ENCODE results near the gene RTP1.
"Not testable (repeated sequence)": the region's sequence is repeated elsewhere in the genome, so short reads cannot be mapped to it uniquely, and the experiment has no call there.

RTP1 gene

DNA sequence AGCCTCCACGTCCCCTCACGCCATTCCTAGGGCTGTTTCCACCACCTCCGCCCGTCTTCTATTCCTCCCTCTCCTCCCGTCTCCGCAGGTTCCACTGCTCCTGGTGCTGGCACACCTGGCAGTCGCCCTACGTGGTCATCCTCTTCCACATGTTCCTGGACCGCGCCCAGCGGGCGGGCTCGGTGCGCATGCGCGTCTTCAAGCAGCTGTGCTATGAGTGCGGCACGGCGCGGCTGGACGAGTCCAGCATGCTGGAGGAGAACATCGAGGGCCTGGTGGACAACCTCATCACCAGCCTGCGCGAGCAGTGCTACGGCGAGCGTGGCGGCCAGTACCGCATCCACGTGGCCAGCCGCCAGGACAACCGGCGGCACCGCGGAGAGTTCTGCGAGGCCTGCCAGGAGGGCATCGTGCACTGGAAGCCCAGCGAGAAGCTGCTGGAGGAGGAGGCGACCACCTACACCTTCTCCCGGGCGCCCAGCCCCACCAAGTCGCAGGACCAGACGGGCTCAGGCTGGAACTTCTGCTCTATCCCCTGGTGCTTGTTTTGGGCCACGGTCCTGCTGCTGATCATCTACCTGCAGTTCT lies 2.3 kb downstream of the RTP1 start:
- DNase-seq, result not testable (repeated sequence)

DNA sequence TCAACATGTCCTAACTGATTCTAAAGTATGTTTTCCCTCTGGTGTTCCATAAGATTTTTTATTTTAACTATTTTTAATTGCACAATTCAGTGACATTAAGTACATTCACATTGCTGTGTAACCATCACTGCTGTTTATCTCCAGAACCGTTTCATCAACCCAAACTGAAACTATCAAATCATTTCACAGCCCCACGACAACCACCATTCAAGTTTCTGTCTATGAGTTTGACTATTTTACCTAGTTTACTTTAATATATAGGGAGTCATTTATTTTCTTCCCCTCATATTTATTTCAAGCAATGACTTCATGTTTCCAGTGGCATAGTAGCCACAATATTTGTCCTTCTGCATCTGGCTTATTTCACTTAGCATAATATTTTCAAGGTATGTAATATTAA lies 8.4 kb downstream of the RTP1 start:
- no peak for DNase-seq

DNA sequence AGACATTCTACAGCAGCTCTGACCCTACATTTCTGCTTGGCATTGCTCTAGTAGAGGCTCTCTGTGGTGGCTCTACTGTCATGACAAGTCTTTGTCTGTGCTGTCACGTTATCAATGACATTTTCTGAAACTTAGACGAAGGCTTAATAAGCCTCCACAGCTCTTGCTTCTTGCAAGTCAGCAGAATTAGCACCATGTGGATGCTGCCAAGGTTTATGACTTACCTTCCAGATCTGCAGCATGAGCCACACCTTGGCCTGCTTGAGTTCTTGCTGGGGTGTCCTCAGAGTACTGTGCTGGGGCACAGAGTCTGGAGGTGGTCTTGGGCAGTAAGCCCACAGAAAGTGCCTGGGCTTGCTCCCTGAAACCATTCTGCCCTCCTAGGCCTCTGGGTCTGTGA lies 9.8 kb downstream of the RTP1 start:
- no peak for DNase-seq

DNA sequence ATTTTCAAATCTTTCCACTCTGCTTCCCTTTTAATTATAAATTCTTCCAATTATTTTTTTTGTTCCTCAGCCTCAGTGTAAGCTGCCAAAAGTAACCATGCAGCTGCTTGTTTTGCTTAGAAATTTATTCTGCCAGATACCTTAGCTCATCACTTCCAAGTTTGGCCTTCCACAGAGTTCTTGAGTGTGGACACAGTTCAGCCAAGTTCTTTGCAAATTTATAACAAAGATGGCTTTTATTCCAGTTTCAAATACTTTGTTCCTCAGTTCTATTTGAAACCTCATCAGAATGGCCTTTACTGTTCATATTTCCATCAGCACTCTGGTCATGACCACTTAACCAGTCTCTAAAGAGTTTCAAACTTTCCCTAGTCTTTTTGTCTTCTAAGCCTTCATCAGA lies 10.3 kb downstream of the RTP1 start:
- DNase-seq, result no peak

DNA sequence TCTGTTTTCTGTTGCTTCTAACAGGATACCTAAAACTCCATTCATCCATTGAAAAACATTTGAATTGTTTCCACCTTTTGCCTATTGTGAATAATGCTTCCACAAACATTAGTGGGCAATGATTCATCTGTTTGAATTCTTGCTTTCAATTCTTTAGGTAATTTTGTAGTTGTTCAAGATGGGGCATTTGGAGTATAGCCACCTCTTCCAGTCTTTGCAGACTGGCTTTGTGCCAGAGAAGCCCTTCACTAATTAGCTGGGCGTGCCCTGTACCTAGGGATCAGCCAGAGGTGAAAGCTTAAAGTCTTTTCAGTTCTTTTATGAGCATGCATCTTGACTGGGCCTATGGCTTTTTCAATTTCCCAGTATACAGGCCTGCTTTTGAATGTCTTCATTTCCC lies 10.9 kb downstream of the RTP1 start:
- peak; percentile 23 for DNase-seq

DNA sequence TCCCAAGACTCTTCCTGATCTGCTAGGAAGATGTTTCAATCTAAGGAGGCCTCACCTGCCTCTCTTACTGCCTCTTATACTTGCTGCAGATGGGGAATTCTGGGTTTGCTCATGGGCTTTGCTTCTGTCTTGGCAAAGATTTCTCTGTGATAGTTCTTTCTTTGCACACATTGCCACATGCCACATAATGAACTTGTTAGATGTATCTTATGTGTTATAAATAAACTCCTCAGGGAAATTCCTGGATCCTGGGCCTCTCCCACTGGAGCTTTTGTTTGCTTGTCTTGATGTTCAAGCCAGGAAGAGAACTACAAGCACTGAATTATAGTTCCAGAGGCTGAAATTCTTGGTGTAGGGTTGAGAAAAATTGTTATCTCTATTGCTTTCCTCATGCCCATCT lies 12.2 kb downstream of the RTP1 start:
- DNase-seq, result no peak

DNA sequence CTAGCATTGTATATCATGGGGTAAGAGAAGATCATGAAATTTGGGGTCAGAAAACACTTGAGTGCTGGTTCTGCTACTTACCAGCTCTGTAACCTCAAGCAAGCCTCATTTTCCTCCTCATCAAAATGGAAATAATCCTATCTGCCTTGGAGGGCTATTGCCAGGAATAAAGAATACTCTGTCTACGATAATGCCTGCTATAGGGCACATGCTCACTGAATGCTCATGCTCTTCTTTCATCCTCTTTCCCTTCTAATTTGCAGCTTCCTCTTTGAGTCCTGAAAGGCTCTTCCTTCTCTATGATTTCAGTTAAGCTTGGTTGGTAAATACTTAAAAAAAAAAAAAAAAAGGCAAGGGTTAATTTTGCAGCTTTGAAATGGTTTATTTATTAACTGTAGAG lies 12.8 kb downstream of the RTP1 start:
- no peak for DNase-seq

DNA sequence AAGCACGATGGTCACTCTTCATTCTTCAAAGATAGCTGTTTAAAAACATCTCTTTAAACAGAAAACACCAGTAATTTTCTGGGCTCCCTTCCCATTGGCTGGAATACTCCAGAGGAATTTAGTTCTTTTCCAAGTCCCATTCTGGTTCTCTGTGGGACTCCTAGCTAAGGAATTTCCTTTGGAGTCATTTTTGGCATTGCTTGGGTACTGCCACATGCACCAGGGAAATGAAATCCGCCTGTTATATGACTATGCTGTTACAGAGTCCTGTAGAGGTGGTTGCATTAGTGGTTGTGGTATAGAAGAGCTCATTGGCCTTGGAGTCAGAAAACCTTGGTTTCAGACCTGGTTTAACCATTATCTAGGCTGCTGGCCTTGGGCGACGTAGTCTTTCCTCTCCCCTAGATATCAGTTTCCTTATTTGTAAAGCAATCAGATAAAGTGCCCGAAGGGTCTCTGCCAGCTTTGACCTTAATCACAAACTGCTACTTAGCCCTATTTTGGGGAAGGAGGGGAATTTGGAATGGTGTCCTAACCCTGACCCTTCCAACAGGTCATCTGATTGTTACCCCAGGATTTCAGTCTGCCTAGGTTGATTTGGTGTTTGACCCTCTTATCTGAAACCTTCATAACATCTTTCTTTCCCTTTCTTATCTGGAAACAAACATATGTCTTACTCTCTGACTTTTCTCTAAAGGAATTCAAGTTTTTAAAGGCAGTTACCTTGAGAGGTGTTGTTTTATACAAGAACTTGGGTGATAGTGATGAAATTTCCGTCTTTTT lies 13.4 kb downstream of the RTP1 start:
- no peak for DNase-seq

DNA sequence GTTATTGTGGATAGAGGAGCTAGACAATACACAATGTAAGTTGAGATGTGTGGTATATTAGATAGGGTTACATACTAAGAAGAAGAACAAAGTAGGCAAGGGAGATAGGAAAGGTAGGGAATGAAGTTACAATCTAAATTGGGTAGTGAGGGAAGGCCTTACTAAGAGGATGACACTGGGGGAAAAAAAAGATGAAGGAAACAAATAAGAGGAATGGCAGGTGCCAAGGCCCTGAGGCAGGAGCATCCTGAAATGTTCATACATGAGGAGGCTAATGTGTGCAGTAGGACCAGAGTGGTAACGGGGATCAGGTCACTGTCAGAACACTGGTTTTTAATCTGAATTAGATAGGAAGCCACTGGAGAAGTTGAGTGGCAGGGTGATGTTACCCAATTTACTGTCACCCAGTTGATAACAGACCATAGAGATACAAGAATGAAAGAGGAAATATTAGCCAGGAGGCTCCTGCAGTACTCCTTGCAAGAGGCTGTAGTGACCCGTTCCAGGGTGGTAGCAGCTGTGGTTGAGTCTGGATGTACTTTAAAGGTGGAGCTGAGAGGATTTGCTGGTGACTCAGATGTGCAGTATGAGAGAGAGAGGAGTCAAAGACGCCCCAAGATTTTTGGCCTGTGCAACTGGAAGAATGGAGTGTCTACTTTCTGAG lies 14.4 kb downstream of the RTP1 start:
- no peak for DNase-seq

DNA sequence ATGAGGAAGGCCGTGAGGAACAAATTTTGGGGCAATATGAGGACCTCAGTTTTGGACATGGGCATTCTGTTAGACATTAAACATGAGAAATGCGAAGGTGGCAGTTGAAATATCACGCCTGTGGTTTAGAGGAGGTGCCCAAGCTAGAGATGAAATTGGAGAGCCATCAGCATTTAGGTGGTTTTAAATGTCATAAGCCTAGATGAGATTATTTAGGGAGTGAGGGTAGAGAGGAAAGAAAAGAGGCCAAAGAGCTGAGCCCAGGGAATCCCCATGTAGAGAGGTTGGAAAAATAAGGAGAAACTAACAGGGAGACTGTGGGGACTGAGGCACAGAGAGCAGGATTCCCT lies 14.9 kb downstream of the RTP1 start:
- DNase-seq, result no peak

DNA sequence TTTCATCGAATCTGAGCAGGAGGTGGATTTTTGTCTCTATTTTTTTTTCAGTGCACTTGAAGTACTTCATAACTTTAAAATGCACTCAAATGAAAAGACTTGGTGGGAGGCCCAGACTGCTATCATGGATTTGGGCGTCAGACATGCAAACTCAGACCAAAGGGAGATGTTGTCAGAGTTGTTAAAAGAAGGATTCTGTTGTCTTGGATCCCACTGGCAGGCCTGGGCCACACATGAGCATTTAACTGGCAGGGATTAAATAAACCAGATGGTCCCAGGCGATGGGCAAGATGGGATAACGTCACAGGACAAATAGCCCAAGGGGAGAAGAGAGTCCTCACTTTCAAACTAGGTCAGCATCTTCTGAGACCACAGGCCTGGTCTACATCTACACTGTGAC lies 15.4 kb downstream of the RTP1 start:
- DNase-seq, result no peak

DNA sequence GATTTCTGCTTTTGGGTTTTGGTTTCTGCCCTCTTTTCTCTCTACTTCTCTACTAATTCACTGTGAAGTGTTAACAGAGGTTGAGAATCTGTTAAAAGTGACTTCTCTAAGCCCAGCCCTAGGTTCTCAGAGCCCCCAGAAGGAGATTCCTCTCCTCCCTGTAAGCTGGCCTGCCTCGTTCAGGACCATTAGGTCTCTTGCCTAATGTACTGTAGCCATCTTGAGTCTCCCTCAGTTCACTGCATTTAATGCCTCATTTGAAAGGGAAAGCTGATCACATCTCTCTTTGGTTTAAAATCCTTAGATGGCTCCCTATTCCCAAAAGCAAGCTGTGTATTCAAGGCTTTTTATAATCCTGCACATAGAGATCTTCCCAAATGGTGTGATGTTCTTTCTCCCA lies 16.3 kb downstream of the RTP1 start:
- no peak for DNase-seq

DNA sequence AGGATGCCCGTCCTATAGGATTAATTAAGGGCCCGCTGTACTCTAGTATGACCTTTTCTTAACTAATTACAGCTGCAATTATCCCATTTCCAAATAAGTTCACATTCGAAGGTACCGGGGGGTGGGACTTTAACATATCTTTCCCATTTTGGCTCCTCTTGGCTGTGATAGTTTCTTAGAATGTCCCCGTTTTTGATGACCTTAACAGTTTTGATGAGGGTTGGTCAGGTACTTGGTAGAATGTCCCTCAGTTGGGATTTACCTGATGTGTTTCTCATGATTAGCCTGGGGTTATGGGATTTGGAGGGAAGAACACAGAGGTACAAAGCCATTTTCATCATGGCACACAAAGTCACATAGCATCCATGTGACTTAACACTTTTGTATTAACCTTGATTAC lies 18.2 kb downstream of the RTP1 start:
- no peak for DNase-seq

DNA sequence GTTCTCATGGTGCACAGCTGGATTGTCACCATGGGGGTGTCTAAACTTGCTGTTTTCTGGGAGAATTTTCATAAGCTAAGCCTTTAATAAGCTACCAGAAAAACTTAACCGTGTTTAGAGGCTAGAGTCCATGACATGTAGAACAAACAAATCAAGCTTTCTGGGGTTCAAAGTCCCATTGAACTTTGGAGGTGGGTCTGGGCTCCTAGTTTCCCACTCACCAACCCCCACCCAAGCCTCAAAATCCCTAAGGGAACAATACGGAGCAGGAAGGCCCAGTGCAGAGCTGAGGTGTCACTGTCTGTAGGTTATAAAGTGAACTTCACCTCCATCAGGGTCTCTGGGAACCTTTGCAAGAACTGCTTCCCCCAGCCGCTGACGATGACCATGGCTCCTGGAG lies 25.5 kb downstream of the RTP1 start:
- no peak for DNase-seq

DNA sequence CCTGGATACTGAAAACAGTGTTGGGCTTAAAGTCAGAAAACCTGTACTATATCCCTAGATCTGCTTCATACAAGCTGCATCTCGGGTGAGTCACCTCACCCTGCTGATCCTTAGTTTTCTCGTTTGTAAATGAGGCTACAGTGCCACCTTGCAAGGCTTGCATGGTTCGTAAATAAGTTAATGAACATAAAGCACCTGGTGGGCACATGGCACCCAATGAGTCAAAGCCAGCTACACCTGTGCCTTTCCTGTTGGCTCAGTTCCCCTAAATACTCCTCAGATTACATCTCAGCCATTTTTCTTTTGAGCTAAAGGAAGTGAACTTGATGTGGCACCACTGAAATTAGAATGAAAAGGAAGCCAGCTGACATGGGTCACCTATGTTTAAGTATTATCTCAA lies 26.5 kb downstream of the RTP1 start:
- no peak for DNase-seq

DNA sequence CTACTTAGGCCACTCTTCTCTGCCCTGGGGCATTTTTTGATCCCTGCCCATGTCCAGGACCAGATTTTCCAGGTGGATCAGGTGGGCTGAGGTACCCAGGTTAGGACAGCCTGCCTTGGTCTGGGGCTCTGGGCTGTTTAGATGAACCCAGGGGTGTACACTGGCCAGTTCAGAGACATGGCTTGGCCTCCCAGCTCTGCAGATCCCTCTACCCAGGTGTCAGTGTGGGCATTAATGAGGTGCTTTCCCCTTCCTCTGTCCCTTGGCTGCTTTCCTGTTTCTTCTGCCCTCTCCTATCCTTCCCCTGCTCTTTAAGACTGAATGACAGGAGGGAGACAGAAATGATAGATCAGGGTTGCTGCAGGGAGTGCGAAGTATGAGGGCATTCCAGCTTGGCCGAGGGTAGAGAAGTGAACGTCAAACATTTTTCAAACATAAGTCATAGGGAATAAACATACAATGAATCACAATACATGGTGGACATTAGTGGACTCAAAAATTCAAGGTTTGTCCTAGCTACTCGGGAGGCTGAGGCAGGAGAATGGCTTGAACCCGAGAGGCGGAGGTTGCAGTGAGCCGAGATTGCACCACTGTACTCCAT lies 30.5 kb downstream of the RTP1 start:
- no peak for DNase-seq

DNA sequence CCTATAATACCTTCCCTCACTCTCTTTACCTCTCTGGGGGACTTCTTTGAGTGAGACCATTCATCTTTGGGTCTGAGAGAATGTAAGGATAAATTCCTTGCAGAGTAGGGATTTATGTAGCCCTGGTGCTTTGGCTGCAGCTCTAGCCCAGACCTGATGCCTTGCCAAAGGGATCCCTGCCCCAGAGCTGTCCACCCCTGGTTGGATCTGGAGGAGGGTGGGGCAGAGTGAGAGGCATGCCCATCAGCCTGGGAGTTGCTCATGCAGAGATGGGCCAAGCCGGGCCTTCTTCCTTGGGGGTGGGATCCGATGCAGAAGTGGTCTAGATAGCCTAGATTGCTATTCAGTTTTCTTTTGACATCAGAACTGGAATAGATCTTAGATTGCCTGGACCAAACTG lies 31.5 kb downstream of the RTP1 start:
- no peak for DNase-seq

DNA sequence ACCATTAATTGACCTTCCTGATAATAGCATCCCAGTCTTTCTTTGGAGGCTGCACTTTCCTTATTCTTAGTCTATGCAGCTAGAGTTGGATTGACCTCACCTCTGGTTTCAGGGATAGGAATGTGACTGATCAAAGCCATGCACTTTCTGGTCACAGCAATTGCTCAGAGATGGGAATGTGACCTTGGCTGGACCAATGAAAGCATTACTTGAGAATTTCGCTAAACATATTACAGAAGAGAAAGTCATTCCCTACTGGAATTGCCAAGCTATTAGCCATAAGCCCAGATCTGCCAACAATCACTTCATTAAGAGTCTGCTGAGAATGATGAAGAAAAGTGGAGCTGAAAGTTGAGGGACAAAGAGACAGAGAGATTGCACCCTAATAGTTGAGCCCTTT lies 32.7 kb downstream of the RTP1 start:
- no peak for DNase-seq

DNA sequence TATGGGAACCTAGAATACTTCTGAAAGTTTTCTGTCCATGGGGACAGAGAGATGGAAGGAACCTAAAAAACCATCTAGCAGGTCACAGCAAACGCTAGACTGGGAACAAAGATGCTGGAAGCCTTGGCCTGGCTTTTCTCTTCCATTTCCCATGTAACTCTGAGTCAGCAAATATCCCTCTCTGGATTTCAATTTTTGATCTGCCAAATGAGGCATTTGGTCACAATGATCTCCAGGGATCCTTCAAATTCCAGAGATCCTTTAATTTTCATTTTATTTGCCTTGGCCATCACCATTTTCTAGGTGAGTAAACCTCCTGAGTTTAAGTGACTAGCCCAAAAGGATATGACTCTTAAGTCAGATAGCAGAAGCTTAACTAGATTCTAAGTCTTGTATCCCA lies 39.7 kb downstream of the RTP1 start:
- DNase-seq, result no peak

DNA sequence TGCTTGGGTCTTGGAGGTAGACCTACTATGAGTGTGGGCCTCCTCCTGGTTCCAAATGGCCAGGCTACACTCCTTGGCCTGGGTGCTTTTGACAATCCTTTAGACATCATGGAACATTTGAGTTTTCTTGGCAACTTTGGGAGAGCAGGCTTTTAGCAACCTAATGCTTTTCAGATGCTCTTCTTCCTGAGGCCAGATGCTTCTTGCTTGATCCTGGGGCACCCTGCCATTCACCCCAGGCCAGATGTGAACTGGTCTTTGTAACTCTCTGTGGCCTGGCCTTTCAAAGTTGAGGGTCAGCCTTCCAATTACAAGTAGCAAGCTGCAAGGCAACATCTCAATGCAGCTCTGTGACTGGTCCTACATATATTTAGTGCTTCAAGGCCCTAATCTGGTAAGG lies 40.5 kb downstream of the RTP1 start:
- no peak for DNase-seq

DNA sequence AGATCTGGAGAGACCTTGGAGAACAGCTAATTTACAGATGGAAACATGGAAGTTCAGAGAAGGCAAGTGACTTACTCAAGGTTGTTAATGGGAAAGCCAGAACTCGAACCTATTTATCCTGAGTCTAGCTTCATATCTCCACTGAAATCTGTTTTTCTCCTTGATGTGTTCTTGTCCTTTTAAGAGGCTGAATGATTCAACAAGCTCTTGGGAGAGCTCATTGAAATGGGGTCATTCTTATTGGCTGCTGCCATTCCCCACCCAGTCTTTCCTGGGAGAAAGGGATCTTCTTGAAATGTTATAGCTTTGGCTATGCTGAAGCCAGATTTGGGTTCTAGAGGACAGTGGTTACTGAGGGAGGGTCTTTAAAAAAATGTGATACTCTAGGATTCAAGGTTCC lies 41.0 kb downstream of the RTP1 start:
- no peak for DNase-seq

DNA sequence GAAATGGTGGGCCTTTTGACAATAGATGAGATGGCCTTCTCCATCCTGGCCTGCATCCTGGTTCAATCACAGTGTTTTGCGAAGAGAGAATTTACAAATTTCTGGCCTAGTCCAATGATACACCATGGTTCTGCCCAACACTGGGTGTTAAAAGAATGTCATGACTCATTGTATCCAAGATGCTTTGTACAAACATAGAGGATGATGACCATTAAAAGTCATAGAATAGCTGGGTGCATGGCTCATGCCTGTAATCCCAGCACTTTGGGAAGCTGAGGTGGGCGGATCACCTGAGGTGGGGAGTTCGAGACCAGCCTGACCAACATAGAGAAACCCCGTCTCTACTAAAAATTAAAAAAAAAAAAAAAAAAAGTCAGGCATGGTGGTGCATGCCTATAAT lies 41.5 kb downstream of the RTP1 start:
- not testable (repeated sequence) for DNase-seq

DNA sequence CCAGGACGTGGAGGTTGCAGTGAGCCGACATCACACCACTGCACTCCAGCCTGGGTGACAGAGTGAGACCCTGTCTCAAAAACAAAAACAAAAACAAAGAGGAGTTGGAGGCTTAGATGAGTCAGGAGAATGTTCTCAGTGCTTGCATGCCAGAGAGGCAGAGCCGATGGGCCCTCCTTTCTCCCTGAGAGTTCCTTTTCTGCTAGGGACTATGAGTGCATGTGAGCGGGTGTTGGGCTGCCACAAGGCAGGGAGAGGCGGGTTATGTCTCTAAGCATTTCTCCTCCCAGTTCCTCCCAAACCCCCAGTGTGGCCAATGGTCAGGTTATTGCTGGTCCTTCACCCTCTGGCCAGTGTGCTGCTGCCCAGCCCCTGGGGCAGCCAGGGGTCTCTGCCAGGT lies 45.1 kb downstream of the RTP1 start:
- DNase-seq, result no peak

DNA sequence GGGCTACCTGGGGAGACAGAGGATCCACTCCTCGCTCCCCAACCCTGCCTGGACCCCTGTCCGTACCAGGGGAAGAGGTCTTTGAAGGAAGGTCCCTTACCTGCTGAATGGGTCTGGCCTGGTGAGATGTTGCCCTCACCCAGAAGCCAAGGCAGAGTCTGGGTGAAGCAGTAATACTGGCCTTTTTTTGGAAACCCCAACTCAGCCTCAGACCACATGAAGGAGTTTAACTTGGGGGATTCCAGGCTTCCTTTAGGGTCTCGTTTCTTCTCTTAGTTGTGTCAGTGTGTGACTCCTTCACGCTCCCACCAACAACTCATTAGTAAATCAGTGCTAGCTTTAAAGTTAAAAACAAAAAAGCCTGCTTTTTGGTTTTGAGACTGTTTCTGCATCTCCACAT lies 45.6 kb downstream of the RTP1 start:
- no peak for DNase-seq
